Hematopoietic multipotent progenitor cell treated with erythropoietin and hydrocortisone succinate and interleukin-3 and kit ligand, for 15 days (in vitro differentiated cells): ENCODE results near the gene TSC22D2.

Source experiments
- DNase-seq: peaks from one replicate; pipeline ENCODE4 v3.0.0-alpha.2; 2015; ENCODE audit warnings: low spot score

TSC22D2 gene

GRCh38 chr3:150412561-150413231 is 4.6 kb downstream of the TSC22D2 start:
- DNase-seq, result peak; percentile 44

- peak; percentile 22 for DNase-seq
Observed at GRCh38 chr3:150414258-150414657, 6.2 kb downstream of the TSC22D2 start.

GRCh38 chr3:150414959-150415358 is 6.9 kb downstream of the TSC22D2 start:
- no peak for DNase-seq

DNA sequence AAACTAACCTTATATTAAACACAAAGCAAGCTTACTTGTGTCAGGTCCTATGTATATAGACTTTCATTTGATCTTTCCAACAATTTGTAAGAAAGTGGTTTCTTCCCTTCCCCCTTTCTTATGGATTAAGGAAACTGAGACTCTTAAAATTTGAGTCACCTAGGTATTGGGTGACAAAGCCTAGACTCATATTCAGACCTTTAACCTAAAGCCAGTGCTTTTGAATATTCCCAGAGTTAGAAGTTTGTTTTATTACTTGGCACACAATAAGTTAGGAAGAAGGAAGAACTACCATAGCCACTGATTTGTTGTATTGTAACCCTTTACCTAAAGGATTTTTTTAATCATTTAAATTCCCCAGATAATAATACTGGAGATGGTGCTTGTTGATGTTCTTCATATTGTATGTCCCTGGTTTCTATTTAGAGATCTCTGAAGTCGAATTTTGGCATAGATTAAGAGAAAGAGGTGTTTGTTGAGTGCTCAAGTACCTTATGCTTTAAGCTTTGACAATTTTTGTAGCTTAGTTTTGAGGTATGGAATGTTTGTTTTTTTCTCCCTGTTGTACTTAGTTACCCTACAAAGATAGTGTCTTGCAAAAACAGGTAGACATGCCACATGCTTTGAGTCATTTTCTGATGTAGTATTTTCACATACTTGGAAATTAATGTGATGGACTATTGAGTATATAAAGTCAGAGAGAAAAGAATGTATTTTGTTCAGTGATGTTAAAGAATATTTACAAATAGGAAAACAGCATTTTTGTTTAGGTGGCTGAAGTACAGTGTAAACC is 11.2 kb downstream of the TSC22D2 start:
- DNase-seq, result no peak

GRCh38 chr3:150419959-150420358 is 11.9 kb downstream of the TSC22D2 start:
- DNase-seq, result no peak

DNA sequence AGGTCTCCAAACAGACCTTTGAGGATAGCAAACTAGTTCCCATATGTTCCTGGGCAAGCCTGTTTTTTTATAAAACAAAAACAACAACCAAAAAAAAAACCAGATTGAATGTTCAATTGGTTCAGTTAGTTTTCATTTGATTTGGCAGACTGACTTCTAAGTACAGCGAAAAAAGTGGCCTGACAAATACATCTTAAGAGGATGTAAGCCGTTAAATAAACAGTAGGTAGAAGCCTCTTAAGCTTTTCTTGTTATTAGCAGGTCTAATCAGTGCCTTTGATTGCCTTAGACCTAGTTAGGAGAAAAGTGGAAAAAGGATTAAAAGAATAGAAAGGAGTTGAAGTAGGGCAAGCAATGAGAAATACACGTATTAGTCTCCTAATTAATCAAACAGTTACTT is 13.2 kb downstream of the TSC22D2 start:
- DNase-seq, result no peak

GRCh38 chr3:150421799-150422548 is 13.9 kb downstream of the TSC22D2 start:
- DNase-seq, result no peak

DNA sequence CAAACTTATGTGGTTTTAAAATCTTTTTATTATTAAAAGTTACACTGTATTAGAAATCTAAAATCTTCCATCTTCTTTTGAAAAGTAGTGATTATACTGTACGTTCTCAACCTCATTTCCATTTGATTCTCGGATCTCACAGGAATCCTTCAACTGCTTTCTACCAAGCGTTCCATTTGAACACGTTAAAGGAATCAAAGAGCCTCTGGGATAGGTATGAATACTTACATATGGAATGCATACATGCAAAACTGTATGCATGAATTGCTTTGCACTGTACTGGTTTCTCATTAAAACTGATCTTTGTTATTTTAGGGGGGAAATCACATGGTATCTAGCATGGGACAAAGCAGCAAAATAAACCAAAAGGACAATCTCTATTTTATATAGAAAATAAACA is 14.8 kb downstream of the TSC22D2 start:
- no peak for DNase-seq

DNA sequence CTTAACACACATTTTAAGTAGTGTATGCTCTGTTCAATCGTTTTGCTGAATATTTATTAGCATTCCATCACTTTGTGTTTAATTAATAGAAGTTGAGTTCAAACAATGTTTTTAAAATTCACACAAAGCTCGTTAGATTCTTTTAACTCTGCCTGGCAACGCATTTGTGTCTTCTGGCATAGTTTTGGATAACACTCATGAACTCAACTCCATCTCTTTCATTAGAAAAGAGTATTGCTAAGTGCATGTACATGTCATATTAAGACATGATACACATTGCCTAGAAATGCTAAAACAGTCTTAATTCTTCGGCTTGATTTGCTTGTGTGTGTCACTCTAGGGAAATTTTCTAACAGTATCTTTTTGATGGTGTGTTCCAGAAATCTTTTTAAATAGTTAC is 15.7 kb downstream of the TSC22D2 start:
- no peak for DNase-seq

DNA sequence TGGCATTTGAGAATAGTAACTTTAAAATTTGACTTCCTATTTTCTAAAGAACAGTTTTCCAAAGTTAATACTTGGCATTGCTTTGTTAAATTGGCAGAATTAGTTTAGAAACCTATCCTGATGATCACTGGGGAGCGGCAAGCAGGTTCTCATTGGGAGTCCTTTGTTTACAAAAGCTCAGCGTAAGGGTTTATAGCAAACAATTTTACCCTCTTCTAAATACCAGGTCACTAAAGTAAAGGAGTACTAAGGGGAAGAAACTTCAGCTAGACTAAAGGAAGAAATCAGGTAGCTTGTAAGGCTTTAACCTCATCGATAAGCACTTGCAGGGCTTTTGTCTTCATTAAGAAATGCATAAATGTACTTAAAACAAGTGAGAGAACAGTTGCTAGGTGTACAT is 18.2 kb downstream of the TSC22D2 start:
- no peak for DNase-seq

GRCh38 chr3:150428562-150428961 is 20.5 kb downstream of the TSC22D2 start:
- DNase-seq, result no peak

- DNase-seq, result peak; percentile 45
Observed at GRCh38 chr3:150429767-150430671, 21.9 kb downstream of the TSC22D2 start.

DNA sequence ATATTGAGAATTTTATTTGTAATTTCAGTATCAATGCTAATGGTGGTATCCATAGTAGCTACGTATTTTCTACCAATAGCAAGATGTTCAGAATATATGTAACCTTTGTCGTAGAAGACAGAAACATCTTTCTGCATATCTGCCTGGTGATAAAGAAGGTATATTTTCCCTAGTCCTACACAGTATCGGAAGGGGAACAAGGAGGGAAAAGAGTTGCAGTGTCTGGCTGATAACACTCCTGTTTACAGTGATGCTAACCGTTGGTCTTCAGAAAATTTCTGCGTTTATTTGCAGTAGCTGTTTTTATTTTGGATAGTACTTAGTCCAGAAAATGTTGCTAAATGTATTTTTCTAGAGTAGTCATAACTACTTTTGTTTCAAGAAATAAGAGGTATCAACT is 25.2 kb downstream of the TSC22D2 start:
- DNase-seq, result no peak

DNA sequence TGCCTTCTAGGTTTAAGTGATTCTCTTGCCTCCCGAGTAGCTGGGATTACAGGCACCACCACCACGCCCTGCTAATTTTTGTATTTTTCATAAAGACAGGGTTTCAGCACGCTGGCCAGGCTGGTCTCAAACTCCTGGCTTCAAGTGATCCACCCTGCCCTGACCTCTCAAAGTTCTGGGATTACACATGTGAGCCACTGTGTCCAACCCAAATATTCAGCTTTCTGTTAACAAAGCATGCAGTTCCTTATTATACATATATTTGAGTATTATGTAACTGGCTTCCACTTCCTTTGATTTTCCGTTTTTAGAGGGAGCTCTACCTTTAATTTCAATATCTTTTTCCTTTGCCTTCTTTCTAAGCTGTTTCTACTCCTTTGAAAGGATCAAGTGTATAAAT is 26.1 kb downstream of the TSC22D2 start:
- DNase-seq, result no peak

- no peak for DNase-seq
Observed at GRCh38 chr3:150436161-150436560, 28.1 kb downstream of the TSC22D2 start.

DNA sequence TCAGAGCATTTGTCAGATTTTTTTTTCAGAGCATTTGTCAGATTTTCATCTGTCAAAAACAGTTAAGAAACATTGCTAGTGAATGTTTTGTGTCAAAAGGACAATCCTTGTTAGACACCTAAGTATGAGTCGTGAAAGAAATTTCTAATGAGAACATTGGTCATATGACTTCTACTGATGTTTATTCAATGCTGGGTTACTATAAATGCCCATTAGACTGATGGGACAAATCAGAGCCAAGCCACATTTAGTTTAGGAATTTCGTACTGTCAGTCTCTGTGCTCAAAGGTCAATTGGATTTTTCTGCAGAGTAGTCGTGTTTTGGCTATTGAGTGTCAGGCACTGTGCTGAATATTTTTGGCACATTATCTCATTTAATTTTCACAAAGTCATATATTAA is 31.6 kb downstream of the TSC22D2 start:
- DNase-seq, result no peak

GRCh38 chr3:150443331-150443741 is 35.2 kb downstream of the TSC22D2 start:
- no peak for DNase-seq

DNA sequence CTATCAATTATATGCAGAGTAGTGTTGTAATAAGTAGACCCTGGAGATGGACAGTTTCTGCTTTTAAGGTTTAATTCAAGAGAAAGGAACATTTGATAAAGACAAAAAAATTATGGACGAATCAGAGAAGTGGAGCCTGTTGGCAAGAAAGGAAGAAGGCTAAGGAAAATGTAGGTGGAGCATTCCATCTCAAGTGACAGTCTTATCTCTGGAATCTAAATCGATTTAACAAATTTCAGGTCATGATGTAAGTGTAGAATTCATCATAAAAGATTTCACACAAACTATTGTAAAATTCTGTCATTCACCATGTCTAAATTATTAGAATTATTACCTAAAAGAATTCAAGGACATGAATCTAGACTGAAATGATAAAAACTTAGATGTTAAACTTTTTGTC is 36.3 kb downstream of the TSC22D2 start:
- no peak for DNase-seq

- no peak for DNase-seq
Observed at GRCh38 chr3:150446470-150446977, 38.4 kb downstream of the TSC22D2 start.

DNA sequence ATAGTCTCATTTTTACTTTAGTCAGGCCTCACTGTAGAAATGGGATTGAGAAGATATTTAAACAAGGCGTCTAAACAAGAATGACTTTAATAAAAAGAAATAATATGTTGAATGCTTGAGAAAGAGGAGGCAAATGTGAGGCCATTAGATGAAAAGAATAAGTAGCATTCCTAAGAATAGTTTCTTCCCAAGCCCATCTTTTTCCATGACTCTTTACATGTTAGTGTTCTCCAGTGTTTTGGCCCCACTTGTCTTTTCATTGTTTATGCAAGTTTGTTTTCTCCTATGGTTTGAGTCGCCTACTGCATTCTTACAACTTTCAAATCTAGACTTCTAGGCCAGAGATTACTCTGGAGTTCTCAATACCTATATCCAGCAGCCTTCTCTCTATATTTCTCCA is 39.0 kb downstream of the TSC22D2 start:
- DNase-seq, result no peak

GRCh38 chr3:150447631-150448465 is 39.8 kb downstream of the TSC22D2 start:
- peak; percentile 22 for DNase-seq
